ENCODE data around the gene PAX7.

DNA sequence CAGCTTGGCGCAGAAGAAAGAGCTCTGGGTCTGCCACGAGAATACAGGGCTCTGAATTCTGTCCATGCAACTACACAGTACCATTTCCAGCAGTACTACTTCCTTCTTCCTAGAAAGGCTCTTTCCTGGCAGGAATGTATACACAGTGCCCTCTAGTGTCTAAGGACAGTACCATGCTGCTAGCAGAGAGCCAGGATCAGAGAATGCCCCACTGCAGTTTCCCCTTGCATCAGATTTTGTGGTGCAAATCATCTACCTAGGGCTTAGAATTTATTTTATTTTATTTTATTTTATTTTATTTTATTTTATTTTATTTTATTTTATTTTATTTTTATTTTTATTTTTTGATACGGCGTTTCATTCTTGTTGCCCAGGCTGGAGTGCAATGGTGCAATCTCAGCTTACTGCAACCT, 50.8 kb downstream of the PAX7 start:
- peak; percentile 43 for TF ChIP-seq CTCF (conservative IDR thresholded peaks at IDR 0.05; ENCODE audit: low read depth, low read length)
- TF ChIP-seq, protein P1, sequence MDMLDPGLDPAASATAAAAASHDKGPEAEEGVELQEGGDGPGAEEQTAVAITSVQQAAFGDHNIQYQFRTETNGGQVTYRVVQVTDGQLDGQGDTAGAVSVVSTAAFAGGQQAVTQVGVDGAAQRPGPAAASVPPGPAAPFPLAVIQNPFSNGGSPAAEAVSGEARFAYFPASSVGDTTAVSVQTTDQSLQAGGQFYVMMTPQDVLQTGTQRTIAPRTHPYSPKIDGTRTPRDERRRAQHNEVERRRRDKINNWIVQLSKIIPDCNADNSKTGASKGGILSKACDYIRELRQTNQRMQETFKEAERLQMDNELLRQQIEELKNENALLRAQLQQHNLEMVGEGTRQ (IDR thresholded peaks at IDR 0.05; ENCODE audit: low read depth, low read length), result no peak
- TF ChIP-seq MAZ (IDR thresholded peaks at IDR 0.05; ENCODE audit: borderline replicate concordance, low read depth, low read length), result no peak
- TF ChIP-seq POLR2A (IDR thresholded peaks at IDR 0.05; ENCODE audit: low read depth, low read length), result no peak
- TF ChIP-seq CEBPB (IDR thresholded peaks at IDR 0.05; ENCODE audit: low read depth, low read length), result no peak
- no peak for TF ChIP-seq FOS (IDR thresholded peaks at IDR 0.05; ENCODE audit: low read depth, low read length)
- no peak for TF ChIP-seq CHD1 (IDR thresholded peaks at IDR 0.05; ENCODE audit: low read depth, low read length)

All from IMR-90 (cell line).